Transverse colon (tissue), 4 donors: ENCODE measurements around the gene SIDT2. TPM values are rescaled to one million over a fixed set of nuclear protein-coding genes. Genes with fewer than 3 reads are reported as not detected.

Experiments
- DNase-seq: peaks from one replicate; pipeline ENCODE4 v3.0.0-alpha.2; 2019
- H3K27ac ChIP-seq, 4 donors: fragments of 200-600 bp; sonication (generic); 2 replicates each; pipeline ENCODE4 v1.5.1; 2016 to 2018; ENCODE audit warnings: inconsistent platforms in 4 of 4
- H3K27me3 ChIP-seq: fragments of 200-600 bp; sonication (generic); 2 replicates; pipeline ENCODE4 v1.5.1; 2017; ENCODE audit warnings: inconsistent platforms
- H3K36me3 ChIP-seq, 4 donors: fragments of 200-600 bp; sonication (generic); 2 replicates each; pipeline ENCODE4 v1.5.1; 2017 to 2019; ENCODE audit warnings: inconsistent platforms in 4 of 4
- H3K4me1 ChIP-seq, 4 donors: fragments of 200-600 bp; sonication (generic); 2 replicates each; pipeline ENCODE4 v1.5.1; 2017 to 2020; ENCODE audit warnings: inconsistent platforms in 4 of 4
- H3K4me3 ChIP-seq, 4 donors: fragments of 200-600 bp; sonication (generic); 1 replicate in 1 of 4; 2 replicates in 3 of 4; pipeline versions ENCODE4 v1.5.1 to v1.6.1; 2017 to 2019; ENCODE audit warnings: inconsistent platforms in 4 of 4
- H3K9me3 ChIP-seq, 2 donors: fragments of 200-600 bp; sonication (generic); 2 replicates each; pipeline ENCODE4 v1.5.1; 2017 to 2019; ENCODE audit warnings: inconsistent platforms in 2 of 2
- EP300 ChIP-seq: sonication (generic); formaldehyde crosslinking; IDR thresholded peaks from one replicate; pipeline ENCODE4 v1.6.1; 2017; ENCODE audit warnings: antibody characterized with exemption, low read depth
- POLR2A ChIP-seq: fragments of 450-650 bp; IDR thresholded peaks from one replicate; pipeline ENCODE4 v1.6.1; 2016; ENCODE audit warnings: antibody characterized with exemption, mild to moderate bottlenecking, moderate library complexity
- POLR2AphosphoS5 ChIP-seq, 3 donors: sonication (generic); formaldehyde crosslinking; IDR thresholded peaks; one replicate each; pipeline ENCODE4 v1.6.1; 2016; ENCODE audit warnings: antibody characterized with exemption in 3 of 3
- WGBS, 2 donors: methylation state at CpG; one replicate each; pipeline ENCODE4 v1.1.5; 2018; ENCODE audit warnings: low coverage in 1 of 2; 5-methylcytosine and 5-hydroxymethylcytosine counted together
- in situ Hi-C, 4 donors: fragments of 200-750 bp; cut with MboI; loops; one replicate each; pipeline versions ENCODE4 v1.15.0 to v1.15.1; 2017; ENCODE audit warnings: low sequenced_read_pairs in 3 of 4, low pct_ligation_motif_present in 1 of 4, low pct_unique_long_range_greater_than_20kb in 1 of 4
- intact Hi-C: fragments of 100-400 bp; cut with DNase I; formaldehyde crosslinking; loops from one replicate; pipeline ENCODE4 v1.15.1; 2023; ENCODE audit warnings: low total_unique reads
- total RNA-seq, 4 donors: library from RNA; depleted of rRNA; stranded (reverse); fragments of >200 nt; gene quantifications; one replicate each; pipeline ENCODE4 v1.1.0, GENCODE V29; 2016
- TF ChIP-seq, protein P1 (sequence below), 5 experiments: fragments of 200-600 bp in 3 of 5; fragments of 450-650 bp in 2 of 5; sonication (generic) in 3 of 5; IDR thresholded peaks; 1 replicate in 2 of 5; 2 replicates in 3 of 5; pipeline ENCODE4 v1.5.1; 2016 to 2017; ENCODE audit warnings: antibody characterized with exemption in 5 of 5, inconsistent platforms in 3 of 5, mild to moderate bottlenecking in 2 of 5, moderate library complexity in 1 of 5

The SIDT2 gene
- total RNA-seq, 4 donors from 2014 or later: 68.1 to 95.0 (median 78.2) TPM

DNA sequence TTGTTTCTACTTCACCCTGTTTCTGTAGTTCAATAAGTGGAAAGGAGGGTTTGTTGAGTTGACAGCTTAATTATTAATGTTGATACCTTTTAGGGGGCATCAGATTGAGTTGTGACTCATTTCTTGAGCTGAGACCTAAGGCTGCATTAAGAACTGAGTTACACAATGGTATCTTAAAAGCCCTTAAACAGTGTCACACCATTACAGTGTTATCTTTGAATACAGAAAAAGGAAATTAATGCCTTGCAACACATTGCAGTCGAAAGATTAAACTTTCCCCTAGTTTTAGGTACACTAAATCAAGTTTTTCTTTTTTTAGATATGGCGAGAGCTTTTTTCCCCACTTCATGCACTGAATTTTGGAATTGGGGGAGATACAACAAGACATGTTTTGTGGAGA is 17.7 kb upstream of the SIDT2 start:
- Histone ChIP-seq H3K9me3 (no peaks in the 10 kb centered on the region), H3K36me3 (peaks cover 0 to 55% (median 25%) of the 10 kb centered on the region in 4 donors), H3K4me3 (no peak overlapping the region), H3K27me3 (no peaks in the 10 kb centered on the region), H3K27ac (no peak overlapping the region), H3K4me1 (peaks cover 0 to 21% (median 3%) of the 10 kb centered on the region in 4 donors)
- intact Hi-C loops (no loop called here), in situ Hi-C loops (no loop called here)
- DNase-seq: no peak
- no peak for TF ChIP-seq EP300
- no peak for TF ChIP-seq POLR2A
- TF ChIP-seq, protein P1, sequence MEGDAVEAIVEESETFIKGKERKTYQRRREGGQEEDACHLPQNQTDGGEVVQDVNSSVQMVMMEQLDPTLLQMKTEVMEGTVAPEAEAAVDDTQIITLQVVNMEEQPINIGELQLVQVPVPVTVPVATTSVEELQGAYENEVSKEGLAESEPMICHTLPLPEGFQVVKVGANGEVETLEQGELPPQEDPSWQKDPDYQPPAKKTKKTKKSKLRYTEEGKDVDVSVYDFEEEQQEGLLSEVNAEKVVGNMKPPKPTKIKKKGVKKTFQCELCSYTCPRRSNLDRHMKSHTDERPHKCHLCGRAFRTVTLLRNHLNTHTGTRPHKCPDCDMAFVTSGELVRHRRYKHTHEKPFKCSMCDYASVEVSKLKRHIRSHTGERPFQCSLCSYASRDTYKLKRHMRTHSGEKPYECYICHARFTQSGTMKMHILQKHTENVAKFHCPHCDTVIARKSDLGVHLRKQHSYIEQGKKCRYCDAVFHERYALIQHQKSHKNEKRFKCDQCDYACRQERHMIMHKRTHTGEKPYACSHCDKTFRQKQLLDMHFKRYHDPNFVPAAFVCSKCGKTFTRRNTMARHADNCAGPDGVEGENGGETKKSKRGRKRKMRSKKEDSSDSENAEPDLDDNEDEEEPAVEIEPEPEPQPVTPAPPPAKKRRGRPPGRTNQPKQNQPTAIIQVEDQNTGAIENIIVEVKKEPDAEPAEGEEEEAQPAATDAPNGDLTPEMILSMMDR (IDR thresholded peaks at IDR 0.05): no peak
- TF ChIP-seq POLR2AphosphoS5 (IDR thresholded peaks at IDR 0.05): no peak
- 68 to 76% methylated on average over 2 of the region's 2 CpGs for WGBS, 2 donors

DNA sequence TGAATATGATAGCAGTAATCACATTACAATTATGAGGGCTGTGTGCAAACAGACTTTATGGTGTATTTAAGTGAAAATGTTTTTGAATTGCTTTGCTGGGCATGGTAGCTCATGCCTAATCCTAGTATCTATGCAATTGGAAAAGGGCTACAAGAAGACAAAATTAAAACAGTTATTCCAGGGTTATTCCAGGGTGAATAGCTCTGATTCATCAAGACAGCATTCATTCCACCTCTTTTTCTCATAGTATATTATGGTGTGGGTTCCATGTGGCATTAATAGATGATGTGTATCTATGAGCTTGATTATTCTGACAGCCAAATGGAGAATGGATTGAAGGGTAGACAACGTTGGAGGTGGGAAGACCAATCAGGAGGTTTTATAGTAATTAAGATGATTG is 12.1 kb upstream of the SIDT2 start:
- Histone ChIP-seq H3K4me3 (no peak overlapping the region), H3K36me3 (peaks cover 0 to 56% (median 26%) of the 10 kb centered on the region in 4 donors), H3K4me1 (peaks cover 0 to 4% (median 2%) of the 10 kb centered on the region in 4 donors), H3K27ac (no peak overlapping the region), H3K27me3 (no peaks in the 10 kb centered on the region), H3K9me3 (no peaks in the 10 kb centered on the region)
- DNase-seq: no peak
- TF ChIP-seq POLR2A: no peak
- TF ChIP-seq, protein P1 (IDR thresholded peaks at IDR 0.05): no peak
- no peak for TF ChIP-seq EP300
- TF ChIP-seq POLR2AphosphoS5 (IDR thresholded peaks at IDR 0.05): no peak
- WGBS, 2 donors: 71 to 78% methylated on average over 1 of the region's 1 CpG
- in situ Hi-C loops: no loop called here
- intact Hi-C loops: no loop called here

DNA sequence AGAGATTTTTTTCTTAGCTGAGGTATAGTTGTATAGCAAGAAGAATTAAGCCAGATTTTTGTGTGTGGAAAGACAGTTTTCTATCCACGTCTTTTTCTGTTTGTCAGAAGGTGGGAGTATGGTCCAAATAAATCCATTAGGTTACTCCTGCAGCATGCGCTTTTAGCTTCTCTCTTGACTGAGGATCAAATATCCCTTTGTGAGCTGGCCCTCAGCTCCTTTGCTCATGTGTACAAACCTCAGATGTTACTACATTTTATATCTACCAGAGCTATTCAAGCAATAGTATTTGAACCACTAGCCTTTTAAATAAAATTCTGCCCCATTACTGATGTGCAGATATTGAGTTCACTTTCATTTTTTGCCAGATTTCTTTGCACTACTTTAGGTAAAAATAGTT is 8.8 kb upstream of the SIDT2 start:
- Histone ChIP-seq H3K36me3 (peaks cover 0 to 26% (median 12%) of the 10 kb centered on the region in 4 donors), H3K4me1 (peaks cover 0 to 4% (median 2%) of the 10 kb centered on the region in 4 donors), H3K9me3 (no peaks in the 10 kb centered on the region), H3K4me3 (no peak overlapping the region), H3K27me3 (no peaks in the 10 kb centered on the region), H3K27ac (peak overlapping the region in 2 of 4 donors; percentile 30 to 57)
- intact Hi-C loops (no loop called here), in situ Hi-C loops (no loop called here)
- 90 to 96% methylated on average over 2 of the region's 2 CpGs for WGBS, 2 donors
- no peak for DNase-seq
- TF ChIP-seq, protein P1 (IDR thresholded peaks at IDR 0.05): no peak
- no peak for TF ChIP-seq POLR2A
- no peak for TF ChIP-seq POLR2AphosphoS5 (IDR thresholded peaks at IDR 0.05)
- no peak for TF ChIP-seq EP300

DNA sequence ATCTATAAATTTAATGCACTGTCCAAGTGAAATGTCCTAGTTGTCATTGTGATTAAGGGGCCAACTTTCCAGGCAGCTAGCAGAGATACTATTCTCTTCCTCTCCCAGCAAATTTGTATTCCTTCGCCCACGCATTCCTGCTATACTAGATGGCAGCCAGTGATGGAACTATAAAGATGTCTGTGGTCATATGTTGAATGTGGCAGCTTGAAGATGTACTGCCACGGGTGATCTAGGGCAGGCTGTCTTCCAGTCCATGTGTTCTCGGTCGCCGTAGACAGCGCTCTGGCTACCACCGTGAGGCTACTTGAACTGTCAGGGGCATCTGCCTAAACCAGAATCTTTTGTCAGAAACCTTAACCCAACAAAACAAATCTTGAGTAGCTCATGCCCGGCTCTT is 8.3 kb upstream of the SIDT2 start:
- 77 to 82% methylated on average over 3 to 9 of the region's 9 CpGs for WGBS, 2 donors
- H3K9me3 ChIP-seq: no peaks in the 10 kb centered on the region
- peak overlapping the region in 2 of 4 donors; percentile 30 to 57 for H3K27ac ChIP-seq

DNA sequence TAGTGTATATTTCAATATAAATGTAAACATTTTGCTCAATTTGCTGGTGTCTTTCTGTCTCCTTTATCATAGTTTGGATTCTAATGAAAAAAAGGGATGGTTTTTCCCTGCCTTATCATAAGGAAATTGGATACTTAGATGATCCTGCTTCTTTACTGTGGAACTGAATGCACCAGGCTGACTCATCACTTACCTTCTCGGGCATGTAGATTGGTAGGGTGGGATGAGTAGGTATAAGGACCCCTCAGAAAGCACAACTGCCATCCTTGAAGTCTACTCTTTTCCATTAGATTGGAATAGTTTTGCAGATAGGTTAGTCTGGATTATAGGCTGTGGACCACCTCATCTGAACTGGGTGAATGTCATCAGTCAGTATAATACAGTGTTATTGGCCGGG is 7.5 kb upstream of the SIDT2 start:
- intact Hi-C loops: no loop called here
- Histone ChIP-seq H3K27ac (peak overlapping the region in 2 of 4 donors; percentile 30 to 57), H3K36me3 (peaks cover 0 to 16% (median 8%) of the 10 kb centered on the region in 4 donors), H3K9me3 (no peaks in the 10 kb centered on the region), H3K27me3 (no peaks in the 10 kb centered on the region), H3K4me1 (peaks cover 0 to 4% (median 2%) of the 10 kb centered on the region in 4 donors), H3K4me3 (no peak overlapping the region)
- TF ChIP-seq POLR2A: no peak
- in situ Hi-C loops: no loop called here
- no peak for DNase-seq
- WGBS, 2 donors: 86 to 100% methylated on average over 1 to 2 of the region's 2 CpGs

More for the DNA sequence above, 8.3 kb upstream of the SIDT2 start:
- in situ Hi-C loops: no loop called here
- no peak for DNase-seq
- Histone ChIP-seq H3K27me3 (no peaks in the 10 kb centered on the region), H3K4me3 (no peak overlapping the region), H3K36me3 (peaks cover 0 to 23% (median 10%) of the 10 kb centered on the region in 4 donors), H3K4me1 (peaks cover 0 to 4% (median 2%) of the 10 kb centered on the region in 4 donors)
- intact Hi-C loops: no loop called here
- peak in 1 of 3 donors; percentile 46 for TF ChIP-seq POLR2AphosphoS5 (IDR thresholded peaks at IDR 0.05)
- TF ChIP-seq POLR2A: no peak
